ENCODE measurements around the gene ACTL8. TPM values are rescaled to one million over a fixed set of nuclear protein-coding genes. Genes with fewer than 3 reads are reported as not detected.
A peak's percentile ranks its signal among the peaks of the same experiment; 100 is the strongest.

ACTL8 gene
- total RNA-seq, 1 donor from 2014 or later, result 0.17 TPM

DNA sequence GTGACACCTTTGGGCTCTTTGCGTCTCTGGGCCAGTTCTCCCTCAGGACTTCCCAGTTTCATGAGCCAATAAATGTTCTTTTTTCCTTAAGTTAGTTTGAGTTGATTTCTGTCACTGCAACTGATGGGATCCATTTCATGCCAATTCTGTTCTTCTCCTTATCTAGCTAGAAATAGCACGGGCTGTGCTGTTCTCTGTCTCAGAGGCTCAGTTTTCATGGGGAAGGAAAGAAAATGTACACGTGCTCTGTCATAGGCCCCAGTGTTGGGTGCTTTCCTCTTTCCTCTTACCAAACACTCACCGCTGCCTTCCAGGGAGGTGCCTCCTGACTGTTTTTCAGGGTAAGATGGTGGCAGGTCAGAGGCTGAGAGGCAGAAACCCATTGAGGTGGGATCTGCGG, 43.2 kb upstream of the ACTL8 start:
- Histone ChIP-seq H3K4me3 (ENCODE audit: low read depth, low read length) (no peak overlapping the region), H3K36me3 (ENCODE audit: control insufficient read depth, insufficient read depth, low read length) (no peaks in the 10 kb centered on the region), H3K27me3 (ENCODE audit: control insufficient read depth, insufficient read depth, low read length) (peaks cover 4% of the 10 kb centered on the region)
- TF ChIP-seq CTCF (IDR thresholded peaks at IDR 0.05; ENCODE audit: insufficient read depth, low read length, poor library complexity, severe bottlenecking), result no peak
- no peak for DNase-seq (ENCODE audit: low read depth)

- DNase-seq (ENCODE audit: low read depth), result no peak
Observed at GRCh38 chr1:17713993-17714392, 41.1 kb upstream of the ACTL8 start.

GRCh38 chr1:17717594-17718535, 37.3 kb upstream of the ACTL8 start:
- peak; percentile 16 for DNase-seq (ENCODE audit: low read depth)
- no peak overlapping the region for H3K4me3 ChIP-seq (ENCODE audit: low read depth, low read length)
- H3K36me3 ChIP-seq (ENCODE audit: control insufficient read depth, insufficient read depth, low read length), result no peaks in the 10 kb centered on the region
- peaks cover 6% of the 10 kb centered on the region for H3K27me3 ChIP-seq (ENCODE audit: control insufficient read depth, insufficient read depth, low read length)
- no peak for TF ChIP-seq CTCF (IDR thresholded peaks at IDR 0.05; ENCODE audit: insufficient read depth, low read length, poor library complexity, severe bottlenecking)

More at GRCh38 chr1:17713993-17714392, 41.1 kb upstream of the ACTL8 start:
- TF ChIP-seq CTCF (IDR thresholded peaks at IDR 0.05; ENCODE audit: insufficient read depth, low read length, poor library complexity, severe bottlenecking), result no peak
- H3K4me3 ChIP-seq (ENCODE audit: low read depth, low read length), result no peak overlapping the region
- H3K27me3 ChIP-seq (ENCODE audit: control insufficient read depth, insufficient read depth, low read length), result peaks cover 9% of the 10 kb centered on the region
- H3K36me3 ChIP-seq (ENCODE audit: control insufficient read depth, insufficient read depth, low read length), result no peaks in the 10 kb centered on the region

- no peak for DNase-seq (ENCODE audit: low read depth)
- H3K4me3 ChIP-seq (ENCODE audit: low read depth, low read length), result no peak overlapping the region
- TF ChIP-seq CTCF (IDR thresholded peaks at IDR 0.05; ENCODE audit: insufficient read depth, low read length, poor library complexity, severe bottlenecking), result no peak
- H3K27me3 ChIP-seq (ENCODE audit: control insufficient read depth, insufficient read depth, low read length), result peaks cover 8% of the 10 kb centered on the region
- H3K36me3 ChIP-seq (ENCODE audit: control insufficient read depth, insufficient read depth, low read length), result no peaks in the 10 kb centered on the region
Observed at GRCh38 chr1:17719874-17720273, 35.3 kb upstream of the ACTL8 start.

GRCh38 chr1:17721444-17721843, 33.7 kb upstream of the ACTL8 start:
- Histone ChIP-seq H3K4me3 (ENCODE audit: low read depth, low read length) (no peak overlapping the region), H3K27me3 (ENCODE audit: control insufficient read depth, insufficient read depth, low read length) (peaks cover 7% of the 10 kb centered on the region), H3K36me3 (ENCODE audit: control insufficient read depth, insufficient read depth, low read length) (no peaks in the 10 kb centered on the region)
- TF ChIP-seq CTCF (IDR thresholded peaks at IDR 0.05; ENCODE audit: insufficient read depth, low read length, poor library complexity, severe bottlenecking), result no peak
- DNase-seq (ENCODE audit: low read depth), result no peak

Measured in kidney epithelial cell (primary cell).